AG04450 (cell line): ENCODE results near the gene YARS1. TPM values are rescaled to one million over a fixed set of nuclear protein-coding genes. Genes with fewer than 3 reads are reported as not detected.

ENCODE experiments used
- CTCF ChIA-PET: fragments of 300-600, 350-600 bp; formaldehyde crosslinking; extraction: SDS; loops from one replicate; lab custom pipeline; 2022; ENCODE audit warnings: antibody characterized with exemption, inconsistent platforms; lab: Charles Lee
- POLR2A ChIA-PET: fragments of 350-600 bp; formaldehyde crosslinking; extraction: SDS; loops from one replicate; lab custom pipeline; 2021; ENCODE audit warnings: antibody characterized with exemption, inconsistent platforms; lab: Yijun Ruan, JAX
- DNase-seq: peaks from one replicate; pipeline ENCODE4 v3.0.0-alpha.2; 2011; ENCODE audit warnings: low read depth, low spot score
- H3K27ac ChIP-seq: one replicate; pipeline ENCODE4 v1.5.1; 2012; ENCODE audit warnings: low read depth, low read length, control low read depth
- H3K27me3 ChIP-seq: one replicate; pipeline ENCODE4 v1.6.0; 2012; ENCODE audit warnings: low read length; ENCODE audit not compliant: control insufficient read depth, insufficient read depth
- H3K4me3 ChIP-seq: 2 replicates; pipeline ENCODE4 v1.5.1; 2011; ENCODE audit warnings: mild to moderate bottlenecking, low read depth, low read length, control low read depth
- H3K9me3 ChIP-seq: 2 replicates; pipeline ENCODE4 v1.5.1; 2012; ENCODE audit warnings: low read length; ENCODE audit not compliant: control insufficient read depth, insufficient read depth
- CTCF ChIP-seq: IDR thresholded peaks from 2 replicates; pipeline ENCODE4 v1.5.1; 2011; ENCODE audit warnings: low read depth, low read length, control low read depth, inconsistent platforms
- polyA plus RNA-seq: library from polyadenylated mRNA; depleted of rRNA; stranded (reverse); fragments of >200 nt; gene quantifications from 2 replicates; pipeline ENCODE4 v1.2.3, GENCODE V29; 2011

Gene YARS1
- polyA plus RNA-seq, 1 experiment = 105 TPM

- ChIA-PET CTCF (interaction anchor here (0.6 to 2.5 kb wide), 3 partner anchors 11 to 160 kb away, joined by 3 to 32 read pairs (median 14); no protein-coding TSS in a partner anchor), POLR2A (interaction anchor here (0.6 to 1.6 kb wide), 4 partner anchors 19 to 367 kb away, joined by 3 to 6 read pairs (median 3); no protein-coding TSS in a partner anchor)
- peak overlapping the region; percentile 11 for H3K27ac ChIP-seq
These were observed 55.2 kb downstream of the YARS1 start for GRCh38 chr1:32761936-32762335.

GRCh38 chr1:32761253-32761877 lies 55.8 kb downstream of the YARS1 start:
- ChIA-PET CTCF (interaction anchor here (2.1 to 2.5 kb wide), 2 partner anchors 12 to 49 kb away, joined by 14 to 32 read pairs; no protein-coding TSS in a partner anchor), POLR2A (interaction anchor here (0.6 to 1.6 kb wide), 2 partner anchors 20 to 58 kb away, joined by 3 to 6 read pairs; no protein-coding TSS in a partner anchor)
- Histone ChIP-seq H3K4me3 (no peak overlapping the region), H3K27ac (peak overlapping the region; percentile 57), H3K9me3 (no peaks in the 10 kb centered on the region; the same call in 1 of the 2 replicates), H3K27me3 (no peaks in the 10 kb centered on the region)
- TF ChIP-seq CTCF = no peak
- DNase-seq = no peak

More at GRCh38 chr1:32761936-32762335, 55.2 kb downstream of the YARS1 start:
- no peak for TF ChIP-seq CTCF
- DNase-seq = no peak
- no peaks in the 10 kb centered on the region for H3K27me3 ChIP-seq
- H3K4me3 ChIP-seq = no peak overlapping the region
- no peaks in the 10 kb centered on the region; the same call in 1 of the 2 replicates for H3K9me3 ChIP-seq

- Histone ChIP-seq H3K9me3 (no peaks in the 10 kb centered on the region; the same call in 1 of the 2 replicates), H3K4me3 (no peak overlapping the region), H3K27ac (no peak overlapping the region), H3K27me3 (no peaks in the 10 kb centered on the region)
- ChIA-PET CTCF (no interaction called here), POLR2A (no interaction called here)
- no peak for TF ChIP-seq CTCF
- DNase-seq = no peak
These were observed 57.0 kb downstream of the YARS1 start for GRCh38 chr1:32759997-32760623.

GRCh38 chr1:32759521-32759981 lies 57.6 kb downstream of the YARS1 start:
- no peak overlapping the region for H3K4me3 ChIP-seq
- CTCF ChIA-PET = interaction anchor here (0.8 kb wide), 1 partner anchor 326 kb away, joined by 3 read pairs; no protein-coding TSS in a partner anchor
- H3K27ac ChIP-seq = no peak overlapping the region
- TF ChIP-seq CTCF = no peak
- no peaks in the 10 kb centered on the region for H3K27me3 ChIP-seq
- H3K9me3 ChIP-seq = no peaks in the 10 kb centered on the region; the same call in 1 of the 2 replicates
- DNase-seq = no peak
- POLR2A ChIA-PET = no interaction called here
